Natural killer cell (primary cell): ENCODE data around the gene LGALSL. TPM values are rescaled to one million over a fixed set of nuclear protein-coding genes. Genes with fewer than 3 reads are reported as not detected.
A peak's percentile ranks its signal among the peaks of the same experiment; 100 is the strongest.

Source experiments
- ATAC-seq, 3 donors: fragments of 150-1000 bp in 2 of 3; fragments of 200-7000 bp in 1 of 3; cut with Tn5 transposase; 1 replicate in 1 of 3; 2 replicates in 2 of 3; pipeline ENCODE4 v1.10.0; 2021; ENCODE audit warnings: mild to moderate bottlenecking in 2 of 3, moderate library complexity in 2 of 3
- DNase-seq, 2 donors: peaks; one replicate each; pipeline versions ENCODE4 v3.0.0 to v3.0.0-alpha.2; 2013 to 2021; ENCODE audit warnings: mixed read lengths in 1 of 2
- H3K27ac ChIP-seq: one replicate; pipeline ENCODE4 v1.5.1; 2013; ENCODE audit warnings: mild to moderate bottlenecking, low read length
- H3K27me3 ChIP-seq: one replicate; pipeline ENCODE4 v1.6.1; 2013; ENCODE audit warnings: low read length; ENCODE audit not compliant: control insufficient read depth, insufficient read depth
- H3K36me3 ChIP-seq: one replicate; pipeline ENCODE4 v1.6.1; 2013; ENCODE audit warnings: low read length; ENCODE audit not compliant: control insufficient read depth, insufficient read depth
- H3K4me1 ChIP-seq: one replicate; pipeline ENCODE4 v1.6.1; 2013; ENCODE audit warnings: low read length; ENCODE audit not compliant: control insufficient read depth, insufficient read depth
- H3K4me3 ChIP-seq: one replicate; pipeline ENCODE4 v1.5.1; 2013; ENCODE audit warnings: low read length
- H3K9me3 ChIP-seq: one replicate; pipeline ENCODE4 v1.6.1; 2013; ENCODE audit warnings: low read length; ENCODE audit not compliant: control insufficient read depth, insufficient read depth
- H3K27ac Mint-ChIP-seq, 2 donors: one replicate each; pipeline ENCODE4 v1.8.0; 2022; ENCODE audit warnings: mild to moderate bottlenecking in 2 of 2, mixed read lengths in 2 of 2, moderate library complexity in 1 of 2
- H3K27me3 Mint-ChIP-seq, 2 donors: one replicate each; pipeline ENCODE4 v1.8.0; 2022; ENCODE audit warnings: low read depth in 2 of 2, mixed read lengths in 2 of 2
- H3K36me3 Mint-ChIP-seq: one replicate; pipeline ENCODE4 v1.8.0; 2022; ENCODE audit warnings: mixed read lengths
- H3K4me1 Mint-ChIP-seq, 2 donors: one replicate each; pipeline ENCODE4 v1.8.0; 2022; ENCODE audit warnings: mixed read lengths in 2 of 2
- H3K4me3 Mint-ChIP-seq: one replicate; pipeline ENCODE4 v1.8.0; 2022; ENCODE audit warnings: mild to moderate bottlenecking, moderate library complexity, mixed read lengths
- H3K9me3 Mint-ChIP-seq, 2 donors: one replicate each; pipeline ENCODE4 v1.8.0; 2022; ENCODE audit warnings: mixed read lengths in 2 of 2
- CTCF ChIP-seq: fragments of 200-600 bp; IDR thresholded peaks from one replicate; pipeline ENCODE4 v1.8.0; 2022; ENCODE audit warnings: antibody characterized with exemption
- WGBS: methylation state at CpG from one replicate; pipeline ENCODE4 v1.1.7; 2013; ENCODE audit warnings: missing lambda C conversion rate; ENCODE audit not compliant: insufficient coverage; 5-methylcytosine and 5-hydroxymethylcytosine counted together
- intact Hi-C: fragments of 100-400 bp; cut with micrococcal nuclease; formaldehyde crosslinking; loops from one replicate; pipeline ENCODE4 v1.14.2; 2022
- total RNA-seq, 4 donors: library from RNA; stranded (reverse); fragments of 120-200 nt in 1 of 4; gene quantifications; one replicate each; pipeline versions ENCODE4 v1.2.3 to v1.2.4, GENCODE V29; 2013 to 2022

LGALSL gene
- total RNA-seq: 1 to 10 TPM; 1.3 to 8.6 (median 2.0) TPM
- total RNA-seq (2013): 6.8 TPM

GRCh38 chr2:64453770-64454385, at the start of gene LGALSL:
Gene LGALSL, plus strand, starts transcription at chr2:64454162. Its CDS starts 384 bp downstream, at chr2:64454546.
- Histone ChIP-seq H3K9me3 (no peaks in the 10 kb centered on the region), H3K27ac (no peak within 1 kb of the TSS), H3K36me3 (no peaks in the 10 kb centered on the region), H3K4me3 (peak within 1 kb of the TSS; percentile 10), H3K4me1 (peaks cover 8% of the 10 kb centered on the region), H3K27me3 (peaks cover 4% of the 10 kb centered on the region)
- intact Hi-C loops: no loop called here
- peaks cover 19 to 29% of the 10 kb centered on the region in 2 donors for H3K27me3 Mint-ChIP-seq
- under 1% methylated on average over 49 of the region's 52 CpGs for WGBS
- H3K4me1 Mint-ChIP-seq: no peaks in the 10 kb centered on the region
- H3K36me3 Mint-ChIP-seq: no peaks in the 10 kb centered on the region
- no peak for TF ChIP-seq CTCF
- peak in 1 of 2 donors; percentile 56 for DNase-seq
- no peaks in the 10 kb centered on the region for H3K9me3 Mint-ChIP-seq
- no peak within 1 kb of the TSS for H3K27ac Mint-ChIP-seq
- peak within 1 kb of the TSS; percentile 91 for H3K4me3 Mint-ChIP-seq
- peak; percentile 68 to 72 (median 69) for ATAC-seq

- intact Hi-C loops: no loop called here
- no peaks in the 10 kb centered on the region for H3K9me3 Mint-ChIP-seq
- ATAC-seq (no peak), DNase-seq (no peak)
- no peak overlapping the region for H3K4me3 ChIP-seq
- no peak for TF ChIP-seq CTCF
- no peaks in the 10 kb centered on the region for H3K36me3 Mint-ChIP-seq
- no peak overlapping the region for H3K27ac ChIP-seq
- H3K4me1 ChIP-seq: no peaks in the 10 kb centered on the region
- no peaks in the 10 kb centered on the region for H3K4me1 Mint-ChIP-seq
- H3K27ac Mint-ChIP-seq: no peak overlapping the region
- no peak overlapping the region for H3K4me3 Mint-ChIP-seq
- 92% methylated on average over 9 of the region's 9 CpGs for WGBS
- H3K27me3 ChIP-seq: no peaks in the 10 kb centered on the region
- H3K27me3 Mint-ChIP-seq: no peaks in the 10 kb centered on the region
- no peaks in the 10 kb centered on the region for H3K36me3 ChIP-seq
- H3K9me3 ChIP-seq: no peaks in the 10 kb centered on the region
These were observed 49.2 kb upstream of the LGALSL start for GRCh38 chr2:64404743-64405142.

GRCh38 chr2:64405581-64406406, 48.2 kb upstream of the LGALSL start:
- WGBS: 86% methylated on average over 11 of the region's 11 CpGs
- H3K4me3 Mint-ChIP-seq: no peak overlapping the region
- Histone ChIP-seq H3K27ac (no peak overlapping the region), H3K4me3 (no peak overlapping the region), H3K36me3 (no peaks in the 10 kb centered on the region), H3K4me1 (no peaks in the 10 kb centered on the region), H3K9me3 (no peaks in the 10 kb centered on the region), H3K27me3 (no peaks in the 10 kb centered on the region)
- H3K4me1 Mint-ChIP-seq: no peaks in the 10 kb centered on the region
- no peak for ATAC-seq
- no peak for DNase-seq
- intact Hi-C loops: no loop called here
- H3K27ac Mint-ChIP-seq: no peak overlapping the region
- no peak for TF ChIP-seq CTCF
- H3K36me3 Mint-ChIP-seq: no peaks in the 10 kb centered on the region
- no peaks in the 10 kb centered on the region for H3K27me3 Mint-ChIP-seq
- H3K9me3 Mint-ChIP-seq: no peaks in the 10 kb centered on the region
